Measurements from ENCODE around the gene ZWILCH. TPM values are rescaled to one million over a fixed set of nuclear protein-coding genes. Genes with fewer than 3 reads are reported as not detected.

ZWILCH gene
- total and polyA plus RNA-seq, 5 donors from 2014 or later = 10.3 to 15.7 (median 11.6) TPM

GRCh38 chr15:66560856-66561525, 55.9 kb downstream of the ZWILCH start:
- Histone ChIP-seq H3K4me1 (ENCODE audit: control insufficient read depth, insufficient read depth, low read length, poor library complexity, severe bottlenecking) (no peaks in the 10 kb centered on the region), H3K27me3 (ENCODE audit: control insufficient read depth, insufficient read depth, low read length) (no peaks in the 10 kb centered on the region), H3K9me3 (ENCODE audit: control insufficient read depth in 2 of 2, low read length in 2 of 2) (no peaks in the 10 kb centered on the region), H3K27ac (ENCODE audit: insufficient read depth, low read length, poor library complexity, severe bottlenecking) (no peak overlapping the region), H3K4me3 (ENCODE audit: low read depth, low read length) (no peak overlapping the region), H3K36me3 (ENCODE audit: control insufficient read depth, insufficient read depth, low read length) (no peaks in the 10 kb centered on the region)
- Mint-ChIP-seq H3K9me3 (peaks cover 0 to 1% (median 0%) of the 10 kb centered on the region in 7 donors), H3K27me3 (no peaks in the 10 kb centered on the region), H3K4me1 (no peaks in the 10 kb centered on the region), H3K4me3 (no peak overlapping the region), H3K27ac (peak overlapping the region in 1 of 3 donors; percentile 59), H3K36me3 (no peaks in the 10 kb centered on the region)
- DNase-seq = no peak
- no peak for ATAC-seq (ENCODE audit: low read depth in 2 of 2)

GRCh38 chr15:66563126-66563525, 58.0 kb downstream of the ZWILCH start:
- no peaks in the 10 kb centered on the region for H3K4me1 ChIP-seq (ENCODE audit: control insufficient read depth, insufficient read depth, low read length, poor library complexity, severe bottlenecking)
- no peaks in the 10 kb centered on the region for H3K9me3 ChIP-seq (ENCODE audit: control insufficient read depth in 2 of 2, low read length in 2 of 2)
- ATAC-seq (ENCODE audit: low read depth in 2 of 2) = no peak
- peaks cover 0 to 1% (median 0%) of the 10 kb centered on the region in 7 donors for H3K9me3 Mint-ChIP-seq
- H3K4me1 Mint-ChIP-seq = peaks cover 0 to 7% (median 5%) of the 10 kb centered on the region in 4 donors
- no peak overlapping the region for H3K27ac Mint-ChIP-seq
- H3K27me3 Mint-ChIP-seq = no peaks in the 10 kb centered on the region
- no peaks in the 10 kb centered on the region for H3K36me3 ChIP-seq (ENCODE audit: control insufficient read depth, insufficient read depth, low read length)
- no peaks in the 10 kb centered on the region for H3K27me3 ChIP-seq (ENCODE audit: control insufficient read depth, insufficient read depth, low read length)
- no peaks in the 10 kb centered on the region for H3K36me3 Mint-ChIP-seq
- DNase-seq = no peak
- no peak overlapping the region for H3K4me3 ChIP-seq (ENCODE audit: low read depth, low read length)
- H3K27ac ChIP-seq (ENCODE audit: insufficient read depth, low read length, poor library complexity, severe bottlenecking) = no peak overlapping the region
- H3K4me3 Mint-ChIP-seq = no peak overlapping the region

- Histone ChIP-seq H3K36me3 (ENCODE audit: control insufficient read depth, insufficient read depth, low read length) (no peaks in the 10 kb centered on the region), H3K27me3 (ENCODE audit: control insufficient read depth, insufficient read depth, low read length) (no peaks in the 10 kb centered on the region), H3K27ac (ENCODE audit: insufficient read depth, low read length, poor library complexity, severe bottlenecking) (no peak overlapping the region), H3K4me3 (ENCODE audit: low read depth, low read length) (no peak overlapping the region), H3K4me1 (ENCODE audit: control insufficient read depth, insufficient read depth, low read length, poor library complexity, severe bottlenecking) (no peaks in the 10 kb centered on the region), H3K9me3 (ENCODE audit: control insufficient read depth in 2 of 2, low read length in 2 of 2) (no peaks in the 10 kb centered on the region)
- ATAC-seq (ENCODE audit: low read depth in 2 of 2) = no peak
- no peak for DNase-seq
- no peaks in the 10 kb centered on the region for H3K27me3 Mint-ChIP-seq
- no peaks in the 10 kb centered on the region for H3K36me3 Mint-ChIP-seq
- peaks cover 0 to 1% (median 0%) of the 10 kb centered on the region in 7 donors for H3K9me3 Mint-ChIP-seq
- no peak overlapping the region for H3K4me3 Mint-ChIP-seq
- no peak overlapping the region for H3K27ac Mint-ChIP-seq
- H3K4me1 Mint-ChIP-seq = peaks cover 0 to 7% (median 5%) of the 10 kb centered on the region in 4 donors
These were observed 58.5 kb downstream of the ZWILCH start for GRCh38 chr15:66563566-66564110.

GRCh38 chr15:66564136-66565041, 59.3 kb downstream of the ZWILCH start:
- H3K27ac Mint-ChIP-seq = no peak overlapping the region
- ATAC-seq (ENCODE audit: low read depth in 2 of 2) (no peak), DNase-seq (no peak)
- H3K4me3 ChIP-seq (ENCODE audit: low read depth, low read length) = no peak overlapping the region
- H3K4me1 ChIP-seq (ENCODE audit: control insufficient read depth, insufficient read depth, low read length, poor library complexity, severe bottlenecking) = no peaks in the 10 kb centered on the region
- H3K27ac ChIP-seq (ENCODE audit: insufficient read depth, low read length, poor library complexity, severe bottlenecking) = no peak overlapping the region
- no peaks in the 10 kb centered on the region for H3K36me3 Mint-ChIP-seq
- H3K4me1 Mint-ChIP-seq = peaks cover 0 to 7% (median 5%) of the 10 kb centered on the region in 4 donors
- H3K4me3 Mint-ChIP-seq = no peak overlapping the region
- no peaks in the 10 kb centered on the region for H3K9me3 ChIP-seq (ENCODE audit: control insufficient read depth in 2 of 2, low read length in 2 of 2)
- no peaks in the 10 kb centered on the region for H3K27me3 Mint-ChIP-seq
- no peaks in the 10 kb centered on the region for H3K27me3 ChIP-seq (ENCODE audit: control insufficient read depth, insufficient read depth, low read length)
- no peaks in the 10 kb centered on the region for H3K36me3 ChIP-seq (ENCODE audit: control insufficient read depth, insufficient read depth, low read length)
- H3K9me3 Mint-ChIP-seq = peaks cover 0 to 1% (median 0%) of the 10 kb centered on the region in 7 donors

- Mint-ChIP-seq H3K36me3 (no peaks in the 10 kb centered on the region), H3K4me3 (no peak overlapping the region), H3K4me1 (peaks cover 0 to 7% (median 5%) of the 10 kb centered on the region in 4 donors), H3K27ac (no peak overlapping the region), H3K27me3 (no peaks in the 10 kb centered on the region), H3K9me3 (peaks cover 0 to 1% (median 0%) of the 10 kb centered on the region in 7 donors)
- DNase-seq = no peak
- Histone ChIP-seq H3K4me1 (ENCODE audit: control insufficient read depth, insufficient read depth, low read length, poor library complexity, severe bottlenecking) (no peaks in the 10 kb centered on the region), H3K27ac (ENCODE audit: insufficient read depth, low read length, poor library complexity, severe bottlenecking) (no peak overlapping the region), H3K4me3 (ENCODE audit: low read depth, low read length) (no peak overlapping the region), H3K9me3 (ENCODE audit: control insufficient read depth in 2 of 2, low read length in 2 of 2) (no peaks in the 10 kb centered on the region), H3K27me3 (ENCODE audit: control insufficient read depth, insufficient read depth, low read length) (no peaks in the 10 kb centered on the region), H3K36me3 (ENCODE audit: control insufficient read depth, insufficient read depth, low read length) (no peaks in the 10 kb centered on the region)
- no peak for ATAC-seq (ENCODE audit: low read depth in 2 of 2)
These were observed 60.1 kb downstream of the ZWILCH start for GRCh38 chr15:66565141-66565641.

- no peak within 1 kb of the TSS for H3K4me3 Mint-ChIP-seq
These were observed 60.6 kb downstream of the ZWILCH start, which contains the start of gene LCTL for GRCh38 chr15:66565741-66566144. Gene LCTL (minus strand): TSS chr15:66565998. CDS start chr15:66565365, 633 bp downstream.

GRCh38 chr15:66566963-66567531, 61.9 kb downstream of the ZWILCH start:
- peak; percentile 29 to 66 (median 46) for DNase-seq
- H3K36me3 Mint-ChIP-seq = no peaks in the 10 kb centered on the region

More at GRCh38 chr15:66565741-66566144, 60.6 kb downstream of the ZWILCH start, which contains the start of gene LCTL:
- no peaks in the 10 kb centered on the region for H3K36me3 Mint-ChIP-seq
- H3K27ac ChIP-seq (ENCODE audit: insufficient read depth, low read length, poor library complexity, severe bottlenecking) = no peak within 1 kb of the TSS
- DNase-seq (no peak), ATAC-seq (ENCODE audit: low read depth in 2 of 2) (no peak)
- no peaks in the 10 kb centered on the region for H3K27me3 Mint-ChIP-seq
- no peaks in the 10 kb centered on the region for H3K27me3 ChIP-seq (ENCODE audit: control insufficient read depth, insufficient read depth, low read length)
- no peaks in the 10 kb centered on the region for H3K4me1 ChIP-seq (ENCODE audit: control insufficient read depth, insufficient read depth, low read length, poor library complexity, severe bottlenecking)
- H3K9me3 ChIP-seq (ENCODE audit: control insufficient read depth in 2 of 2, low read length in 2 of 2) = no peaks in the 10 kb centered on the region
- H3K9me3 Mint-ChIP-seq = peaks cover 0 to 1% (median 0%) of the 10 kb centered on the region in 7 donors
- H3K4me1 Mint-ChIP-seq = peaks cover 0 to 7% (median 5%) of the 10 kb centered on the region in 4 donors
- H3K27ac Mint-ChIP-seq = peak within 1 kb of the TSS in 1 of 3 donors; percentile 1
- H3K4me3 ChIP-seq (ENCODE audit: low read depth, low read length) = no peak within 1 kb of the TSS
- no peaks in the 10 kb centered on the region for H3K36me3 ChIP-seq (ENCODE audit: control insufficient read depth, insufficient read depth, low read length)

More at GRCh38 chr15:66566963-66567531, 61.9 kb downstream of the ZWILCH start:
- Histone ChIP-seq H3K27ac (ENCODE audit: insufficient read depth, low read length, poor library complexity, severe bottlenecking) (no peak overlapping the region), H3K4me3 (ENCODE audit: low read depth, low read length) (no peak overlapping the region), H3K36me3 (ENCODE audit: control insufficient read depth, insufficient read depth, low read length) (no peaks in the 10 kb centered on the region), H3K27me3 (ENCODE audit: control insufficient read depth, insufficient read depth, low read length) (no peaks in the 10 kb centered on the region), H3K9me3 (ENCODE audit: control insufficient read depth in 2 of 2, low read length in 2 of 2) (no peaks in the 10 kb centered on the region), H3K4me1 (ENCODE audit: control insufficient read depth, insufficient read depth, low read length, poor library complexity, severe bottlenecking) (no peaks in the 10 kb centered on the region)
- no peak overlapping the region for H3K27ac Mint-ChIP-seq
- H3K4me3 Mint-ChIP-seq = no peak overlapping the region
- H3K4me1 Mint-ChIP-seq = peaks cover 0 to 7% (median 5%) of the 10 kb centered on the region in 4 donors
- H3K27me3 Mint-ChIP-seq = no peaks in the 10 kb centered on the region
- peak in 1 of 2 donors; percentile 47 for ATAC-seq (ENCODE audit: low read depth in 2 of 2)
- peaks cover 0 to 1% (median 0%) of the 10 kb centered on the region in 7 donors for H3K9me3 Mint-ChIP-seq
